Skin epidermis (tissue), 12 donors: Measurements from ENCODE around the gene GCH1.
"Not testable (repeated sequence)": the region's sequence is repeated elsewhere in the genome, so short reads cannot be mapped to it uniquely, and the experiment has no call there.

Source experiments
- H3K27ac ChIP-seq, 21 experiments: fragments of 200-600 bp; sonication (generic) in 11 of 21; one replicate each; pipeline ENCODE4 v1.5.0; 2020; ENCODE audit warnings: mild to moderate bottlenecking in 3 of 21, inconsistent platforms in 2 of 21, moderate library complexity in 2 of 21
- H3K4me3 ChIP-seq, 7 experiments: fragments of 200-600 bp; sonication (generic) in 2 of 7; one replicate each; pipeline ENCODE4 v1.5.0; 2020; ENCODE audit warnings: inconsistent platforms in 2 of 7, mild to moderate bottlenecking in 2 of 7, moderate library complexity in 1 of 7

GCH1 gene

GRCh38 chr14:54909817-54910558 is 7.4 kb upstream of the GCH1 start:
- no peak overlapping the region for H3K4me3 ChIP-seq
- no peak overlapping the region for H3K27ac ChIP-seq

GRCh38 chr14:54908973-54909372 is 6.3 kb upstream of the GCH1 start:
- not testable (repeated sequence) for H3K27ac ChIP-seq, H3K4me3 ChIP-seq

DNA sequence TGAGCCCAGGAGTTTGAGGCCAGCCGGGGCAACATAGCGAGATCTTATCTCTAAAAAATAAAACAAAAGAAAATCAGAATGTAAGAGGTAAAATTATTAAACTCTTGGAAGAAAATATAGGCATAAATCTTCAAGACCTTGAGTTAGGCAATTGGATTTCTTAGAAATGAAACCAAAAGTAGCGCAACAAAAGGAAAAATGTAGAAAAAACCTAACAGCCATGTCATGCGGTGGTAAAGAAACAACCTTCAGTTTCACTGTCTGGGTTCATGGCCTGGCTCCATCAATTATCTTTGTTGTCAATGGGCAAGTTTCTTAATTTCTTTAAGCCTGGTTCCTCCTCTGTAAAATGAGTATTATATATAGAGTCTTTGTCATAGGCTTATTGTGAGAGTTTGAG is 5.6 kb upstream of the GCH1 start:
- Histone ChIP-seq H3K27ac (no peak overlapping the region), H3K4me3 (no peak overlapping the region)

GRCh38 chr14:54906075-54906474 is 3.4 kb upstream of the GCH1 start:
- Histone ChIP-seq H3K4me3 (no peak overlapping the region), H3K27ac (no peak overlapping the region)

DNA sequence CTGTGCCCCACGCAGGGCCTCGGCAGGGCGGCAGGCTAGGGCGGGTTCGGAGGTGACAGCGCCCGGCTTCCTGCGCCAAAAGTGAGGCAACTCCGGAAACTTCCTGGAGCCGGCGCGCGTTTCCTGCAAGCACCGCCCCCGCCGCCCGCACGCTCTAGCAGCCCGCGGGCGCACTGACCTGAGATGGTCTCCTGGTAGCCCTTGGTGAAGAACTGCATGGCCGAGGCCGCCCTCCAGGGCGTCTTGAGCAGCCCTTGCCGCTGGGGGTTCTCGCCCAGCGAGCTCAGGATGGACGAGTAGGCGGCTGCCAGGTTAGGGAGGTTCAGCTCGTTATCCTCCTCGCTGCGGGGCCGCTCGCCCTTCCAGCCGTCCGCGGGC is 494 bp downstream of the GCH1 start:
- Histone ChIP-seq H3K27ac (peak overlapping the region; percentile 50 to 94 (median 85)), H3K4me3 (peak overlapping the region; percentile 58 to 99 (median 85))

DNA sequence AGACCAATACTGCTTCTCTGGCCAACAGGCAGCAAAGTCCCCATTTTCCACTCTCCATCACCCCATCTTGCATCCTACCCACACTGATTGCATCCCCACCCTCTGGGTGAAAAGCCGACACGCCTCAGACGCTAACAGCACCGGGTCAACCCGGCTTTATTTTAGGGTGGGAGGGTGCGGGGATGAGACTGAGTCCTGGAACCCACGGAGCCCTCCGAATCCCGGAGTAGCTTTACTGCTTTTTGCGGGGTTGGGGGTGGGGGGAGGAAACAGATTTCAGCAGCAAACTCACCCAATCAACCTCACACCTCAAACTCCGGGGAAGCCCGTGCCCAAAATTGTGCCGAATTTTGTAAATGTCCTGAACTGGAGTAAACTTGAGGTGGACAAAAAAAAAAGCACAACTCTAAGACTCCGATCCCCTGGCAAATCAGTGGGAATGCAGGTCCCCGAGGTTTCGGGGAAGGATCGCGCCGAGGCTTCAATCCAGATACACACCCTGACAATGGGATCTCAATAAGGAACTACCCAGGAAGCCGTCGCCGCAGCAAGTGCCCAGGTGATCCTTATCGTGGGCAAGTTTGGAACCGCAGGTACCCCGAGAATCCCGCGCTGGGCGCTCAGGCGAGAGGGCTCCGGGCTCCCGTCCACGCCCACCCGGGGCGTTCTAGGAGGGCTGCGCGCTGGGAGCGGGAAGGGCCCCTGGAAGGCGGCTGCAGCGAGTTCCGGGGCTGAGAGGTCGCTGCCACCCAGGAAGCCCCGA is 1.1 kb downstream of the GCH1 start:
- H3K4me3 ChIP-seq, result peak overlapping the region; percentile 58 to 99 (median 85)
- peak overlapping the region; percentile 50 to 94 (median 85) for H3K27ac ChIP-seq

DNA sequence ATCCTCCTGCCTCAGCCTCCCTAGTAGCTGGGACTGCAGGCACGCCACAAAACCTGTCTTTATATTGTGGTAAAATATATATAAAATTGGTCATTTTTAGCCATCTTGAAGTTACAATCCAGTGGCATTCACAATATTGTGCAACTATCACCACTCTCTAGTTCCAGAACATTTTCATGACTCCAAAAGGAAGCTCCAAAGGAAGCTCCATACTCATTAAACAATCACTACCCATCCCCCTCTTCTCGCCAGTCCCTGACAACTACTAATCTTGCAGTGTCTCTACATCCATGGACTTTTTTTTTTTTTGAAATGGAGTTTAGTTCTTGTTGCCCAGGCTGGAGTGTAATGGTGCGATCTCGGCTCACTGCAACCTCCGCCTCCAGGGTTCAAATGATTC is 3.1 kb downstream of the GCH1 start:
- no peak overlapping the region for H3K27ac ChIP-seq
- no peak overlapping the region for H3K4me3 ChIP-seq

- not testable (repeated sequence) for H3K4me3 ChIP-seq, H3K27ac ChIP-seq
These were observed 4.6 kb downstream of the GCH1 start for GRCh38 chr14:54897809-54898555.

DNA sequence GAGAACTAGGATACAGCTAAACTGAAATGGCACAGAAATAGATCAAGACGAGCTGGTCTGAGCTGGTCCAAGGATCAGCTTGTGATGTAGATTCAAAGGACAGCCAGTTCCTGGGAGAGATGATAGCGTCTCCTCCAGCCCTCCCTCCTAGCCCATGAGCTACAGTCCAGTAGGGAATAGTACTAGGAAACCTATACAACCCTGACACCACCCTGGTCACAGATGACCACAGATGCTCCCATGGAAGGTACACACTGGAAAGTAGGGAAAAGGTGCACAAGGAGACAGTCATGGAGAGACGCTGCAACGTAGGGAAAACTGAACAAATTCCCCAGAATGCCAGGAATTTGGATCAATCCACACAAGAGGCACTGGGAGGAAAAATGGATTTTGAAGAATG is 6.9 kb downstream of the GCH1 start:
- Histone ChIP-seq H3K27ac (no peak overlapping the region), H3K4me3 (no peak overlapping the region)

- no peak overlapping the region for H3K27ac ChIP-seq
- H3K4me3 ChIP-seq, result no peak overlapping the region
These were observed 7.6 kb downstream of the GCH1 start for GRCh38 chr14:54894995-54895394.

- H3K27ac ChIP-seq, result no peak overlapping the region
These were observed 9.4 kb downstream of the GCH1 start for GRCh38 chr14:54893151-54893760.

DNA sequence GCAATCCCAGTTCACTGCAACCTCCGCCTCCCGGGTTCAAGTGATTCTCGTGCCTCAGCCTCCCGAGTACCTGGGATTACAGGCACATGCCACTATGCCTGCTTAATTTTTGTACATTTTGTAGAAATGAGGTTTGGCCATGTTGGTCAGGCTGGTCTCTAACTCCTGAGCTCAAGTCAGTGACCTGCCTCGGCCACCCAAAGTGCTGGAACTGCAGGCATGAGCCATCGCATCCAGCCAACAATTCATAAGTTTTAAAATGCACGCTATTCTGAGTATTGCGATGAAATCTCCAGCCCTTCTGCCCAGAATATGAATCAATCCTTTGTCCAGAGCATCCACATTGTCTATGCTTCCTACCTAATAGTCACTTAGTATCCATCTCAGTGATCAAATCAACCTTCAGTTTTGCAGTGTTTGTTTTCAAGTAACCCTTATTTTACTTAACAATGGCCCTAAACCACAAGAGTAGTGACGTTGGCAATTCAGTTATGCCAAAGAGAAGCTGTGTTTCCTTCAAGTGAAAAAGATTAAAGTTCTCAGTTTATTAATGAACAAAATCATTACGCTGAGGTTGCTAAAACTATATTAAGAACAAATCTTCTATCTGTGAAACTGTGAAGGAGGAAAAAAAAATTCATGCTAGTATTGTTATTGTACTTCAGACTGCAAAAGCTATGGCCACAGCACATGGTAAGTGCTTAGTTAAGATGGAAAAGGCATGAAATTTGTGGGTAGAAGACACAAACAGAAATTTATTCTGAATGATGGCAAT is 11.0 kb downstream of the GCH1 start:
- H3K4me3 ChIP-seq, result no peak overlapping the region
- no peak overlapping the region for H3K27ac ChIP-seq

More at GRCh38 chr14:54893151-54893760, 9.4 kb downstream of the GCH1 start:
- H3K4me3 ChIP-seq, result no peak overlapping the region

GRCh38 chr14:54890788-54891187 is 11.8 kb downstream of the GCH1 start:
- no peak overlapping the region for H3K27ac ChIP-seq

DNA sequence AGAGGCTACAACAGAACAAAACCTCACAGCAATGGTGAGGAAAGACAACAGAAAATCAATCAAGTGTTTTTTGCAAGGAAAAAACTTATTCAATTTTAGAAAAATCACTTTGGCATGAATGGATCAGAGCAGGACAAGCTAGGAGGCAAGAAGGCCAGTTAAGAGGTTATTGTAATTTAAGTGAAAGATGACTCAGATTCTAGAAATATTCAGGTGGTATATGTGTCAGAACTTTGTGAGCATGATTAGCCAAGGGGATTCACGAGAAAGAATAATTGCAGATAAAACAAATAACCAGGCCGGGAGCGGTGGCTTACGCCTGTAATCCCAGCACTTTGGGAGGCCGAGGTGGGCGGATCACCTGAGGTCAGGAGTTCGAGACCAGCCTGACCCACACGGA is 12.7 kb downstream of the GCH1 start:
- Histone ChIP-seq H3K27ac (no peak overlapping the region), H3K4me3 (no peak overlapping the region)

More at GRCh38 chr14:54890788-54891187, 11.8 kb downstream of the GCH1 start:
- H3K4me3 ChIP-seq, result no peak overlapping the region

GRCh38 chr14:54882521-54882920 is 20.1 kb downstream of the GCH1 start:
- H3K4me3 ChIP-seq, result no peak overlapping the region
- peak overlapping the region in 14 of 21 experiments; percentile 37 to 86 (median 76) for H3K27ac ChIP-seq

- H3K27ac ChIP-seq, result peak overlapping the region in 20 of 21 experiments; percentile 20 to 86 (median 72)
These were observed 20.7 kb downstream of the GCH1 start for GRCh38 chr14:54881761-54882401.

GRCh38 chr14:54881235-54881760 is 21.3 kb downstream of the GCH1 start:
- H3K27ac ChIP-seq, result peak overlapping the region in 20 of 21 experiments; percentile 20 to 86 (median 72)

More at GRCh38 chr14:54881761-54882401, 20.7 kb downstream of the GCH1 start:
- peak overlapping the region; percentile 6 to 36 (median 16) for H3K4me3 ChIP-seq

GRCh38 chr14:54877703-54878021 is 25.0 kb downstream of the GCH1 start:
- H3K27ac ChIP-seq, result peak overlapping the region in 4 of 21 experiments; percentile 8 to 43 (median 11)
- H3K4me3 ChIP-seq, result no peak overlapping the region

More at GRCh38 chr14:54881235-54881760, 21.3 kb downstream of the GCH1 start:
- H3K4me3 ChIP-seq, result peak overlapping the region; percentile 6 to 36 (median 16)
